D721Med (cell line): ENCODE data around the gene NGLY1.

Source experiments
- DNase-seq: peaks from one replicate; pipeline ENCODE4 v3.0.0; 2011; ENCODE audit warnings: low spot score; ENCODE audit not compliant: insufficient read length
- FAIRE-seq: peaks from 2 replicates; lab custom pipeline; 2011; peaks lifted over from hg19 to GRCh38; lab: Jason Lieb, UNC
- TF ChIP-seq, protein P1 (sequence below): IDR thresholded peaks from 2 replicates; pipeline ENCODE4 v1.5.1; 2012; ENCODE audit warnings: mild to moderate bottlenecking, control low read depth; ENCODE audit not compliant: insufficient read depth; ENCODE audit errors: missing control alignments

The NGLY1 gene, protein sequence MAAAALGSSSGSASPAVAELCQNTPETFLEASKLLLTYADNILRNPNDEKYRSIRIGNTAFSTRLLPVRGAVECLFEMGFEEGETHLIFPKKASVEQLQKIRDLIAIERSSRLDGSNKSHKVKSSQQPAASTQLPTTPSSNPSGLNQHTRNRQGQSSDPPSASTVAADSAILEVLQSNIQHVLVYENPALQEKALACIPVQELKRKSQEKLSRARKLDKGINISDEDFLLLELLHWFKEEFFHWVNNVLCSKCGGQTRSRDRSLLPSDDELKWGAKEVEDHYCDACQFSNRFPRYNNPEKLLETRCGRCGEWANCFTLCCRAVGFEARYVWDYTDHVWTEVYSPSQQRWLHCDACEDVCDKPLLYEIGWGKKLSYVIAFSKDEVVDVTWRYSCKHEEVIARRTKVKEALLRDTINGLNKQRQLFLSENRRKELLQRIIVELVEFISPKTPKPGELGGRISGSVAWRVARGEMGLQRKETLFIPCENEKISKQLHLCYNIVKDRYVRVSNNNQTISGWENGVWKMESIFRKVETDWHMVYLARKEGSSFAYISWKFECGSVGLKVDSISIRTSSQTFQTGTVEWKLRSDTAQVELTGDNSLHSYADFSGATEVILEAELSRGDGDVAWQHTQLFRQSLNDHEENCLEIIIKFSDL

DNA sequence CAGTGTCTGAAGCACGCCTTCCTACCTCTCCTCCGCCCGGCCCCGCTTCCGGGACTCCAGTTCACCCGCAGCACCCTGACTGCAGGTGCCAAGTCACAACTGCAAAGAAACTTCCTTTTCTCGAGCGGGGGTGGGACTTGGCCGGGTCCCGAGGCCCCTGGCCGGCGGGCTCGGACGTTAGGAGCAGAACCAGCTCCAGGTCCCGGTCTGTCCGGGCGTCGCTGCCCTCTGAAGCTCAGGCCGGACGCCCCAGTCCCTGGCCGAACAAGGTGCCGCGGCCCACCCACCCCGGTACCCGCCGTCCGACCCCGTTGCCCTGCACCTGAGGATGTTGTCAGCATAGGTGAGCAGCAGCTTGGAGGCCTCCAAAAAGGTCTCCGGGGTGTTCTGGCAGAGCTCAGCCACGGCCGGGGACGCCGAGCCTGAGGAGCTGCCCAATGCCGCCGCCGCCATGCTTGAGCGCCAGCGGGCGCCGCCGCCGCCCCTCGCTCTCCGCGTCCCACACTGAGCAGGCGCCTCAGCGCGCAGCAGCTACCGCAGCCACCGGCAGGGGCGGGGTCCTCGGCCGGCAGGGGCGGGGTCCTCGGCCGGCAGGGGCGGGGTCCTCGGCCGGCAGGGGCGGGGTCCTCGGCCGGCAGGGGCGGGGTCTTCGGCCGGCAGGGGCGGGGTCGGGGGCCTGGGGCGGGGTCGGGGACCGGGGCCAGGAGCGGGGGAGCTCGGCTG is at the start of gene NGLY1:
TSS of gene NGLY1 (minus strand) at position 506 of the 723 bp plus-strand sequence. CDS start at position 453, 53 bp downstream.
- FAIRE-seq (no peak), DNase-seq (peak; percentile 64)
- TF ChIP-seq, protein P1, sequence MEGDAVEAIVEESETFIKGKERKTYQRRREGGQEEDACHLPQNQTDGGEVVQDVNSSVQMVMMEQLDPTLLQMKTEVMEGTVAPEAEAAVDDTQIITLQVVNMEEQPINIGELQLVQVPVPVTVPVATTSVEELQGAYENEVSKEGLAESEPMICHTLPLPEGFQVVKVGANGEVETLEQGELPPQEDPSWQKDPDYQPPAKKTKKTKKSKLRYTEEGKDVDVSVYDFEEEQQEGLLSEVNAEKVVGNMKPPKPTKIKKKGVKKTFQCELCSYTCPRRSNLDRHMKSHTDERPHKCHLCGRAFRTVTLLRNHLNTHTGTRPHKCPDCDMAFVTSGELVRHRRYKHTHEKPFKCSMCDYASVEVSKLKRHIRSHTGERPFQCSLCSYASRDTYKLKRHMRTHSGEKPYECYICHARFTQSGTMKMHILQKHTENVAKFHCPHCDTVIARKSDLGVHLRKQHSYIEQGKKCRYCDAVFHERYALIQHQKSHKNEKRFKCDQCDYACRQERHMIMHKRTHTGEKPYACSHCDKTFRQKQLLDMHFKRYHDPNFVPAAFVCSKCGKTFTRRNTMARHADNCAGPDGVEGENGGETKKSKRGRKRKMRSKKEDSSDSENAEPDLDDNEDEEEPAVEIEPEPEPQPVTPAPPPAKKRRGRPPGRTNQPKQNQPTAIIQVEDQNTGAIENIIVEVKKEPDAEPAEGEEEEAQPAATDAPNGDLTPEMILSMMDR = no peak

DNA sequence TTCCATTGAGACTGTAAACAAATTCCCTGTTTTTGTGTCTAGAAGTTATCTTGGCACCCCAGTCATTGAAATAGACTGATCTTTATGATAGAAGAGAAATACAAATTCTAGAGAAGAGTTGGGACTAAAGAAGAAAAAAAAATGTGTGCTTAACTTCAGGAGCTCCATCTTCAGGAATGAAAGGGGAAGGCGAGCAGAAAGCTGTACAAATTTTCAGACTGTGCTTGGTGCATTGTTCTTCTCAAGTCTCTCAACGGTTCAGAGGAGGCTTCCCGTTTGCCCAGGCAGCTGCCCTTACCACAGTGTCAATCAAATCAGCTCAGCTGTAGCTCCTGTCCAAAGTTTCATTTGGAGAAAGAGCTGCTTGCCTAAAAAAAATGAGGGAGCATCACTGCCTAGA is 48.3 kb upstream of the NGLY1 start:
- FAIRE-seq = no peak
- no peak for DNase-seq
- TF ChIP-seq, protein P1 = peak; percentile 33

DNA sequence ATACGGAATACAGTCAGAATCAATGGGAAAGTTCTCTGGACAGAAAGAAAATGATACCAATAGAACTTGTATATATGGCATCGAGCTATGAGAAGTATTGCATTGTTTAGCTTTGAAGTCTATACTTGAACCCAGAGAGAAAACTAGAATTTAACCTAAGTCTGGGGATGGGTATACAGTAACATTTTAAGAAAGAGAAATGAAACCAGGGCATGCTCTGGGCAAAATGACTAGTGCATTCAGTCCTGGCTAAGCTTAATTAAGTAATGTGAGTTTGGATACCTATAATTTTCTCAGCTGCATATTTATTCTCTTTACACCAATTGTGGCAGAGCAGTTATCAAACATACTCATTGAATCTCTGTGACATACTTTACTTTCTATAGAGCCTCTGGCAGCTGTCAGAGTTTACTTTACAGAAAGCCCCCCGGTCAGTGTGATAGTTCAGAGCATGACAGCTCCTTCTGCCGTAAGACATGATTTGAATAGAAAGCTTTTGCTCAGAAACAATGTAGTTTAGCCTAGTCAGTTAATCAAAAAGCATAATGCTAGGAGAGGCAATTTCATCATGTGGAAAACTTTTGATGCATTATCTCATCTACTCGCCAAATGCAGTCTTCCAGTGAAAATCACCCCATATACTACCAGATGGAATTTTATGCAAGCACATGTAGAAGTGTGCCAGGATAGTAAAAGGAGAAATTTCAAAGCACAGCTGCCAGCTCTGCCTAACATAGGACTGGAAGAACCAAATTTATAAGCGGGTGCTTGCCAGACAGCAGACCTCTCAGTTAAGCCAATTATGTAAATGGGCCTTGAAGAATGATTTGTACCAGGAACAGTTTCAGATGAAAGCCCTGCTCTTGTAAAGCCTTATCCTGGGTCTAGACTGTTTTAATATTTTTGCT is 47.4 kb upstream of the NGLY1 start:
- no peak for DNase-seq
- no peak for FAIRE-seq
- TF ChIP-seq, protein P1 = no peak

DNA sequence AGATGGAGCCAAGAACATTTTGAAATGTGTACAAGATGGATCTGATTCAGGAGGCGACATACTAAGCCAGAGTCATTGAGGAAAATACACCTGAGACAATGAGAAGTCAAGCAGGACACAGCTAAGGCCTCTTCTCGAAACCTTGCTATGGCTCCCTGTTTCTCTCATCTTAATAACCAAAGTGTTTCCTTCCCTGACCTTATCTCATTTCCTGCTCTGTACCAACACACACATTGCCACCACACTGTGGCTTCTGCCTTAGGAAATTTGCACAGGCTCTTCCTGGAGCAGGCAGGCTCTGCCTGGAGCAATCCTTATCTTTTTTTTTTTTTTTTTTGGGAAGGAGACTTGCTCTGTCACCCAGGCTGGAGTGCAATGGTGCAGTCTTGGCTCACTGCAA is 43.3 kb upstream of the NGLY1 start:
- DNase-seq = no peak
- no peak for FAIRE-seq
- TF ChIP-seq, protein P1 = no peak

DNA sequence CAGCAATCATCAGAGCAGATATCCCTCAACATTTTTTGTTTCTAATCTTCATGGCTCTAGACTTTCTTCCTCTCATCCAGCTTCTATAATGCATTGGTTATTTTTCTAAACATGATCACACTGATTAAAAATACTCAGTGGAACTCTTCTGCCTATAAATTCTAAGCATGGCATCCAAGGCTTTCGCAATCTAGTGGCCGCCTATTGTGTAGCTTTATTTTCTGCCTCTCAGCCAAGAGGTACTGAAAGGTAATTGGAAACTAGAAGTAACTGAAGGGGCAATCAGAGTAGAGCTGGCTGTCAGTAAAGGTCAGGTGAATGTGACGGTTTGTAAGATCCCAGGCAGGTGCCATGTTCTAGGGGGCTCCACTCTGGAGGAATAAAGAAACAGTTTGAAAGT is 40.1 kb upstream of the NGLY1 start:
- no peak for DNase-seq
- no peak for FAIRE-seq
- TF ChIP-seq, protein P1 = no peak

DNA sequence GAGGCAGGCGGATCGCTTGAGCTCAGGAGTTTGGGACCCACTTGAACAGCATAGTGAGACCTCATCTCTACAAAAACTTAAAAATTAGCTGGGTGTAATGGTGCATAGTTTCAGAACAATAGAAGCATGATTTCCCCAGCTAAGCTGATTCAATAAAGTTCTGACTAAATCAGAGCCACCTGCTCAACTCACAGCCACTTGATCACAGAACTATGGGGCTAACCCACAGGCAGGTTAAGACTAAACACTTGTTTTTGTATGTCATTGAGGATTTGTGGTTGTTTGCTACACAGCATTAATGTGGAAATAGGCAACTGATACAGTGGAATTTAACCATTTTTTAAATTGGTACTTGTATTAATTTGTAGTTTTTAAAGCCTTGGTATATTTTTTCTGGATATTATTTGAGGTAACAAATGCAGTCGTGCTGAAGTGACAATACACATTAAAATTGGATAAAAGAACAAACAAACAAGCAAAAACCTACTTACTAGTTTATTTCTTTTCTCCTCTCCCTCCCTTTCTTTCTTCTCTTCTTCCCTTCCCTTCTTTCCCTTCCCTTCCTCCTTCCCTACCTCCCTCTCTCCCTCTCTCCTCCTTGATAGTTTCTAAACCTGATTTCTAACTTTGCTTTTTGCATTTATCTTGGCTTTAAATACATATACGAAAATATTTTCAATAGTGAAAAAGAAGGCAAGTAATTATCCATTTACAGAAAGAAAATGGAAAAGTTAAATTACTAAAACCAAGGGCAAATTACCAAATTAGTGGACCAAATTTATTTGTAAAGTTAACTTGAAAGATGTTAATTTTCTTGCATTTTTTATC is 38.7 kb upstream of the NGLY1 start:
- FAIRE-seq = no peak
- TF ChIP-seq, protein P1 = no peak
- DNase-seq = no peak
